HCT116 (cell line): Measurements from ENCODE around the gene KCNH2. TPM values are rescaled to one million over a fixed set of nuclear protein-coding genes. Genes with fewer than 3 reads are reported as not detected.

Experiments
- ATAC-seq: fragments of 200-7000 bp; cut with Tn5 transposase; 2 replicates; pipeline ENCODE4 v1.9.1; 2020; ENCODE audit warnings: mild to moderate bottlenecking, moderate library complexity
- BruUV-seq: library from RNA; stranded (reverse); fragments of 400-500 nt; replicated peaks from 2 replicates; lab custom pipeline; 2021; lab: Mats Ljungman, UMichigan
- CTCF ChIA-PET: fragments of 300-600 bp; sonication (Branson Sonifier 250); formaldehyde crosslinking; loops from one replicate; lab custom pipeline; 2021; ENCODE audit warnings: antibody characterized with exemption; lab: Charles Lee
- POLR2A ChIA-PET: fragments of 300-600, 350-600 bp; sonication (Branson Sonifier 250); formaldehyde crosslinking; loops from one replicate; lab custom pipeline; 2021; ENCODE audit warnings: antibody characterized with exemption; lab: Charles Lee
- RAD21 ChIA-PET, 2 experiments: fragments of 300-600 bp; sonication (Branson Sonifier 250); formaldehyde crosslinking; loops; one replicate each; lab custom pipeline; 2023; ENCODE audit warnings: low total read pairs in 2 of 2; ENCODE audit not compliant: uncharacterized antibody in 2 of 2, unreplicated experiment in 2 of 2, low non-redundant PET in 1 of 2; lab: Charles Lee
- DNase-seq: peaks from one replicate; pipeline ENCODE4 v3.0.0-alpha.2; 2010; ENCODE audit warnings: low read depth, low spot score
- H2AFZ ChIP-seq: fragments of 200-600 bp; shearing (Covaris generic), sonication (generic); 2 replicates; pipeline ENCODE4 v1.6.1; 2017; ENCODE audit warnings: low read depth, mixed run types, mixed read lengths, antibody characterized with exemption, low read length; ENCODE audit not compliant: poor library complexity, severe bottlenecking
- H3K27ac ChIP-seq: 2 replicates; pipeline ENCODE4 v1.5.1; 2012; ENCODE audit warnings: low read depth, low read length
- H3K27me3 ChIP-seq: fragments of 200-600 bp; sonication (generic); 2 replicates; pipeline ENCODE4 v1.6.1; 2016; ENCODE audit warnings: mixed run types, low read length, mixed read lengths; ENCODE audit not compliant: insufficient read depth
- H3K36me3 ChIP-seq, 2 experiments: fragments of 200-500 bp in 1 of 2; fragments of 200-600 bp in 1 of 2; sonication (Bioruptor generic) in 1 of 2; sonication (generic) in 1 of 2; 2 replicates each; pipeline versions ENCODE4 v1.5.1 to v1.6.1; 2014 to 2016; ENCODE audit warnings: low read length in 2 of 2, inconsistent platforms in 1 of 2, mixed read lengths in 1 of 2, mixed run types in 1 of 2; ENCODE audit not compliant: insufficient read depth in 2 of 2, control insufficient read depth in 1 of 2
- H3K4me1 ChIP-seq, 2 experiments: fragments of 200-600 bp in 1 of 2; sonication (generic) in 1 of 2; 2 replicates each; pipeline versions ENCODE4 v1.5.1 to v1.6.1; 2012 to 2017; ENCODE audit warnings: low read length in 2 of 2, inconsistent platforms in 1 of 2, mild to moderate bottlenecking in 1 of 2, mixed read lengths in 1 of 2, mixed run types in 1 of 2, moderate library complexity in 1 of 2; ENCODE audit not compliant: insufficient read depth in 2 of 2, control insufficient read depth in 1 of 2
- H3K4me2 ChIP-seq: fragments of 200-600 bp; sonication (generic); 2 replicates; pipeline ENCODE4 v1.6.1; 2017; ENCODE audit warnings: mixed run types, low read length, mixed read lengths
- H3K4me3 ChIP-seq, 2 experiments: fragments of 200-600 bp in 1 of 2; sonication (generic) in 1 of 2; replicated peaks in 1 of 2; 2 replicates each; pipeline ENCODE4 v1.5.1; 2011 to 2016; ENCODE audit warnings: low read length in 2 of 2, control low read depth in 1 of 2, low read depth in 1 of 2, mild to moderate bottlenecking in 1 of 2, mixed read lengths in 1 of 2, mixed run types in 1 of 2
- H3K79me2 ChIP-seq: fragments of 200-600 bp; sonication (generic); 2 replicates; pipeline ENCODE4 v1.6.1; 2017; ENCODE audit warnings: mild to moderate bottlenecking, mixed run types, low read length, moderate library complexity, mixed read lengths; ENCODE audit not compliant: insufficient read depth
- H3K9ac ChIP-seq: fragments of 200-600 bp; sonication (generic); 2 replicates; pipeline ENCODE4 v1.6.1; 2016; ENCODE audit warnings: low read length, mixed read lengths
- H3K9me2 ChIP-seq: fragments of 200-600 bp; sonication (generic), shearing (Covaris generic); 2 replicates; pipeline ENCODE4 v1.6.1; 2017; ENCODE audit warnings: mixed run types, mild to moderate bottlenecking, moderate library complexity; ENCODE audit not compliant: insufficient read depth
- H3K9me3 ChIP-seq, 2 experiments: fragments of 200-500 bp in 1 of 2; fragments of 200-600 bp in 1 of 2; sonication (Bioruptor generic) in 1 of 2; sonication (generic) in 1 of 2; 2 replicates each; pipeline ENCODE4 v1.6.1; 2014 to 2017; ENCODE audit warnings: low read length in 2 of 2, mixed read lengths in 2 of 2, inconsistent platforms in 1 of 2, low read depth in 1 of 2, mild to moderate bottlenecking in 1 of 2, mixed run types in 1 of 2, moderate library complexity in 1 of 2; ENCODE audit not compliant: control insufficient read depth in 1 of 2, insufficient read depth in 1 of 2
- H4K20me1 ChIP-seq: fragments of 200-600 bp; sonication (generic), shearing (Covaris generic); 2 replicates; pipeline ENCODE4 v1.6.1; 2017; ENCODE audit warnings: mixed run types, mild to moderate bottlenecking, moderate library complexity; ENCODE audit not compliant: insufficient read depth
- CBX3 ChIP-seq: IDR thresholded peaks from 2 replicates; pipeline ENCODE4 v1.6.1; 2012; ENCODE audit warnings: low read depth
- ELF1 ChIP-seq: IDR thresholded peaks from 2 replicates; pipeline ENCODE4 v1.6.1; 2012; ENCODE audit warnings: low read depth, borderline replicate concordance
- FOSL1 ChIP-seq: IDR thresholded peaks from 2 replicates; pipeline ENCODE4 v1.6.1; 2012; ENCODE audit warnings: low read depth
- JUND ChIP-seq: IDR thresholded peaks from 2 replicates; pipeline ENCODE4 v1.6.1; 2012
- POLR2AphosphoS5 ChIP-seq: IDR thresholded peaks from 2 replicates; pipeline ENCODE4 v1.6.1; 2011; ENCODE audit warnings: mild to moderate bottlenecking, low read depth, low read length, moderate library complexity
- SIN3A ChIP-seq: IDR thresholded peaks from 2 replicates; pipeline ENCODE4 v1.6.1; 2012; ENCODE audit warnings: low read depth
- SP1 ChIP-seq: IDR thresholded peaks from 2 replicates; pipeline ENCODE4 v1.6.1; 2012; ENCODE audit warnings: low read depth
- SRF ChIP-seq: IDR thresholded peaks from 2 replicates; pipeline ENCODE4 v1.6.1; 2012; ENCODE audit warnings: low read depth
- YY1 ChIP-seq: IDR thresholded peaks from 2 replicates; pipeline ENCODE4 v1.6.1; 2011; ENCODE audit warnings: low read length, low read depth, moderate library complexity, mild to moderate bottlenecking; ENCODE audit not compliant: insufficient replicate concordance; ENCODE audit errors: extremely low read depth
- ZNF274 ChIP-seq: fragments of 200-500 bp; sonication (Bioruptor generic); IDR thresholded peaks from 2 replicates; pipeline ENCODE4 v1.6.1; 2014; ENCODE audit warnings: mild to moderate bottlenecking, low read depth, low read length, inconsistent platforms
- intact Hi-C: fragments of 100-400 bp; cut with micrococcal nuclease; formaldehyde crosslinking; loops from 2 replicates; pipeline ENCODE4 v1.10.0; 2022
- total RNA-seq: library from RNA; stranded (reverse); gene quantifications from one replicate; pipeline ENCODE4 v1.2.1, GENCODE V29; 2021; ENCODE audit not compliant: unreplicated experiment
- TF ChIP-seq, protein P1 (sequence below), 3 experiments: fragments of 200-600 bp in 1 of 3; sonication (generic) in 1 of 3; IDR thresholded peaks in 2 of 3; conservative IDR thresholded peaks in 1 of 3; 2 replicates each; pipeline ENCODE4 v1.5.1; 2012 to 2017; ENCODE audit warnings: low read depth in 2 of 3, low read length in 2 of 3, antibody characterized with exemption in 1 of 3, borderline replicate concordance in 1 of 3, control low read depth in 1 of 3, mild to moderate bottlenecking in 1 of 3, mixed read lengths in 1 of 3, mixed run types in 1 of 3, moderate library complexity in 1 of 3; ENCODE audit not compliant: insufficient read depth in 1 of 3

Gene KCNH2
- total RNA-seq, 1 experiment from 2014 or later: 9.7 TPM

GRCh38 chr7:150945171-150945852 lies 32.8 kb downstream of the KCNH2 start:
- Histone ChIP-seq H3K36me3 (no peaks in the 10 kb centered on the region), H3K4me2 (no peak overlapping the region), H3K27ac (no peak overlapping the region), H3K4me3 (no peak overlapping the region), H2AFZ (no peak overlapping the region), H3K9me3 (no peaks in the 10 kb centered on the region), H3K4me1 (peaks cover 3 to 11% of the 10 kb centered on the region in 2 experiments; a peak in 1 of 4 replicates), H4K20me1 (no peaks in the 10 kb centered on the region), H3K79me2 (no peaks in the 10 kb centered on the region), H3K9ac (no peak overlapping the region), H3K27me3 (no peaks in the 10 kb centered on the region), H3K9me2 (no peaks in the 10 kb centered on the region)
- ChIA-PET POLR2A (no interaction called here), CTCF (interaction anchor here (1.2 kb wide), 1 partner anchor 18 kb away, joined by 4 read pairs; no protein-coding TSS in a partner anchor), RAD21 (no interaction called here)
- intact Hi-C loops: no loop called here
- TF ChIP-seq JUND (no peak), ELF1 (no peak)
- no peak for ATAC-seq
- BruUV-seq: no TSS peak
- no peak for DNase-seq

GRCh38 chr7:150944066-150945042 lies 33.8 kb downstream of the KCNH2 start:
- CTCF ChIA-PET: interaction anchor here (0.6 to 1.2 kb wide), 2 partner anchors 19 to 65 kb away, joined by 3 to 4 read pairs; no protein-coding TSS in a partner anchor
- Histone ChIP-seq H3K27ac (no peak overlapping the region), H4K20me1 (no peaks in the 10 kb centered on the region), H3K4me2 (no peak overlapping the region), H3K79me2 (no peaks in the 10 kb centered on the region), H3K9me3 (no peaks in the 10 kb centered on the region), H3K27me3 (no peaks in the 10 kb centered on the region), H2AFZ (no peak overlapping the region), H3K4me1 (peaks cover 3 to 11% of the 10 kb centered on the region in 2 experiments; a peak in 1 of 4 replicates), H3K9ac (no peak overlapping the region), H3K4me3 (no peak overlapping the region), H3K9me2 (no peaks in the 10 kb centered on the region), H3K36me3 (no peaks in the 10 kb centered on the region)
- intact Hi-C loops: no loop called here
- BruUV-seq: no TSS peak
- RAD21 ChIA-PET: no interaction called here
- no peak for DNase-seq
- no peak for ATAC-seq
- POLR2A ChIA-PET: no interaction called here
- no peak for TF ChIP-seq ELF1
- TF ChIP-seq SRF: no peak
- TF ChIP-seq ZNF274: no peak
- no peak for TF ChIP-seq SP1
- no peak for TF ChIP-seq CBX3
- no peak for TF ChIP-seq POLR2AphosphoS5
- TF ChIP-seq YY1: no peak
- no peak for TF ChIP-seq JUND
- TF ChIP-seq, protein P1, sequence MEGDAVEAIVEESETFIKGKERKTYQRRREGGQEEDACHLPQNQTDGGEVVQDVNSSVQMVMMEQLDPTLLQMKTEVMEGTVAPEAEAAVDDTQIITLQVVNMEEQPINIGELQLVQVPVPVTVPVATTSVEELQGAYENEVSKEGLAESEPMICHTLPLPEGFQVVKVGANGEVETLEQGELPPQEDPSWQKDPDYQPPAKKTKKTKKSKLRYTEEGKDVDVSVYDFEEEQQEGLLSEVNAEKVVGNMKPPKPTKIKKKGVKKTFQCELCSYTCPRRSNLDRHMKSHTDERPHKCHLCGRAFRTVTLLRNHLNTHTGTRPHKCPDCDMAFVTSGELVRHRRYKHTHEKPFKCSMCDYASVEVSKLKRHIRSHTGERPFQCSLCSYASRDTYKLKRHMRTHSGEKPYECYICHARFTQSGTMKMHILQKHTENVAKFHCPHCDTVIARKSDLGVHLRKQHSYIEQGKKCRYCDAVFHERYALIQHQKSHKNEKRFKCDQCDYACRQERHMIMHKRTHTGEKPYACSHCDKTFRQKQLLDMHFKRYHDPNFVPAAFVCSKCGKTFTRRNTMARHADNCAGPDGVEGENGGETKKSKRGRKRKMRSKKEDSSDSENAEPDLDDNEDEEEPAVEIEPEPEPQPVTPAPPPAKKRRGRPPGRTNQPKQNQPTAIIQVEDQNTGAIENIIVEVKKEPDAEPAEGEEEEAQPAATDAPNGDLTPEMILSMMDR (IDR thresholded peaks at IDR 0.05 in 2 of 3, conservative IDR thresholded peaks at IDR 0.05 in 1 of 3; ENCODE audit: borderline replicate concordance in 1 of 3, insufficient read depth in 1 of 3, low read depth in 2 of 3, low read length in 2 of 3): no peak
- no peak for TF ChIP-seq FOSL1
- TF ChIP-seq SIN3A: no peak
